Fibroblast of lung (primary cell): ENCODE data around the gene FKBP10. TPM values are rescaled to one million over a fixed set of nuclear protein-coding genes. Genes with fewer than 3 reads are reported as not detected.

Experiments
- DNase-seq, 2 donors: peaks; one replicate each; pipeline versions ENCODE4 v3.0.0 to v3.0.0-alpha.2; 2010; ENCODE audit warnings: low read depth in 2 of 2
- H2AFZ ChIP-seq: 2 replicates; pipeline ENCODE4 v1.5.1; 2012; ENCODE audit warnings: low read length, control low read depth, inconsistent platforms
- H3K27ac ChIP-seq: 2 replicates; pipeline ENCODE4 v1.5.1; 2011; ENCODE audit warnings: low read length, control low read depth; ENCODE audit not compliant: insufficient read depth
- H3K27me3 ChIP-seq: 2 replicates; pipeline ENCODE4 v1.5.1; 2011; ENCODE audit warnings: mild to moderate bottlenecking, low read length; ENCODE audit not compliant: control insufficient read depth, insufficient read depth
- H3K36me3 ChIP-seq: 2 replicates; pipeline ENCODE4 v1.5.1; 2011; ENCODE audit warnings: low read length; ENCODE audit not compliant: control insufficient read depth, insufficient read depth
- H3K4me1 ChIP-seq: 2 replicates; pipeline ENCODE4 v1.5.1; 2011; ENCODE audit warnings: low read length; ENCODE audit not compliant: control insufficient read depth, insufficient read depth; ENCODE audit errors: extremely low read depth
- H3K4me2 ChIP-seq: 2 replicates; pipeline ENCODE4 v1.5.1; 2011; ENCODE audit warnings: low read length, control low read depth; ENCODE audit not compliant: insufficient read depth; ENCODE audit errors: extremely low read depth
- H3K4me3 ChIP-seq, 4 experiments: fragments of 200-600 bp in 1 of 4; sonication (generic) in 1 of 4; replicated peaks in 1 of 4; 2 replicates each; pipeline ENCODE4 v1.5.1; 2011 to 2016; ENCODE audit warnings: low read length in 4 of 4, low read depth in 3 of 4, mild to moderate bottlenecking in 3 of 4, control low read depth in 2 of 4, inconsistent platforms in 1 of 4, mixed read lengths in 1 of 4; ENCODE audit not compliant: insufficient read depth in 1 of 4; ENCODE audit errors: control extremely low read depth in 1 of 4
- H3K79me2 ChIP-seq: 2 replicates; pipeline ENCODE4 v1.5.1; 2012; ENCODE audit warnings: mild to moderate bottlenecking, low read length, inconsistent platforms; ENCODE audit not compliant: control insufficient read depth, insufficient read depth
- H3K9ac ChIP-seq: 2 replicates; pipeline ENCODE4 v1.5.1; 2011; ENCODE audit warnings: mild to moderate bottlenecking, low read length, control low read depth; ENCODE audit not compliant: insufficient read depth
- H3K9me3 ChIP-seq: 2 replicates; pipeline ENCODE4 v1.5.1; 2012; ENCODE audit warnings: low read depth, low read length; ENCODE audit not compliant: control insufficient read depth, insufficient read depth
- H4K20me1 ChIP-seq: 2 replicates; pipeline ENCODE4 v1.5.1; 2011; ENCODE audit warnings: low read length; ENCODE audit not compliant: control insufficient read depth, insufficient read depth; ENCODE audit errors: extremely low read depth
- EZH2 ChIP-seq: IDR thresholded peaks from 2 replicates; pipeline ENCODE4 v1.5.1; 2012; ENCODE audit warnings: low read length, control low read depth, mild to moderate bottlenecking; ENCODE audit errors: missing control alignments
- polyA plus RNA-seq, 2 donors: library from polyadenylated mRNA; depleted of rRNA in 1 of 2; stranded (reverse) in 1 of 2; unstranded in 1 of 2; fragments of >200 nt; gene quantifications; 2 replicates each; pipeline ENCODE4 v1.2.1, GENCODE V29; 2011 to 2012; ENCODE audit warnings: missing spikeins in 1 of 2
- total RNA-seq: library from RNA; depleted of rRNA; stranded (reverse); fragments of >200 nt; gene quantifications from 2 replicates; pipeline ENCODE4 v1.2.1, GENCODE V29; 2014
- TF ChIP-seq, protein P1 (sequence below), 2 donors: IDR thresholded peaks in 1 of 2; conservative IDR thresholded peaks in 1 of 2; 1 replicate in 1 of 2; 2 replicates in 1 of 2; pipeline ENCODE4 v1.5.1; 2011 to 2012; ENCODE audit warnings: low read length in 2 of 2, control low read depth in 1 of 2, inconsistent platforms in 1 of 2, low read depth in 1 of 2, mild to moderate bottlenecking in 1 of 2

The FKBP10 gene
- total and polyA plus RNA-seq, 2 donors (not counting 1 experiment from before 2014, with no cell fraction given) = 182 to 242 TPM

DNA sequence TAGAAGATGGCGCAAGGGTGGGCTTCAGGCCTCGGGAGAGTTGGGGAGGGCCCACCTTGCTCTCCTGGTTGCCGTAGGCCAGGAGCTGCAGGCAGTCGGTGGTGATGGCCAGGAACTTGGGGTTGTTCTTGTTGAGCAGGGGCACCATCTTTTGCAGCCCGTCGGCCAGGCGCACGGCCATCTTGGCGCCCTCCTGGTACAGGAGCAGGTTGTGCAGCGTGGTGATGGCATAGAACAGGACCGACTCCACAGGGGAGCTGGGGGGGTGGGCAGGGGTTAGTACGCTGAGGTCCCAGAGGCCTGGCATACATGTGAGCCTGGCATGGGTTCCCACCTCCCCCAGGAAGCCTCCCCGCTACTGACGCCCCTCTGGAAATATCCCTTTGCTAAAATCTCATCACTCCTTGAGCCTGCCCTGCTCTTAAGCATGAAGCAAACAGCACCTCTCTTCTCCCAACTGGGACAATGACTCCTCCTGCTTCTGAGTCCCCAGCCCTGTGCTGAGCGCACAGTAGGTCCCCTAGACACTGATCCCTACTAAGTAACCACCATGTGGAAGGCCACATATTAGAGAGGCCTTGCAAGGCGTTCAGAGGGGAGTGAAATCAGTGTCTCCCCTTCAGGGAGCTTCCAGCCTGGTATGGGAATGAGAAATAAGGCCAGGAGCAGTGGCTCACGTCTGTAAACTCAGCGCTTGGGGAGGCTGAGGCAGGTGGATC lies 45.3 kb upstream of the FKBP10 start:
- H3K79me2 ChIP-seq = no peaks in the 10 kb centered on the region
- TF ChIP-seq, protein P1, sequence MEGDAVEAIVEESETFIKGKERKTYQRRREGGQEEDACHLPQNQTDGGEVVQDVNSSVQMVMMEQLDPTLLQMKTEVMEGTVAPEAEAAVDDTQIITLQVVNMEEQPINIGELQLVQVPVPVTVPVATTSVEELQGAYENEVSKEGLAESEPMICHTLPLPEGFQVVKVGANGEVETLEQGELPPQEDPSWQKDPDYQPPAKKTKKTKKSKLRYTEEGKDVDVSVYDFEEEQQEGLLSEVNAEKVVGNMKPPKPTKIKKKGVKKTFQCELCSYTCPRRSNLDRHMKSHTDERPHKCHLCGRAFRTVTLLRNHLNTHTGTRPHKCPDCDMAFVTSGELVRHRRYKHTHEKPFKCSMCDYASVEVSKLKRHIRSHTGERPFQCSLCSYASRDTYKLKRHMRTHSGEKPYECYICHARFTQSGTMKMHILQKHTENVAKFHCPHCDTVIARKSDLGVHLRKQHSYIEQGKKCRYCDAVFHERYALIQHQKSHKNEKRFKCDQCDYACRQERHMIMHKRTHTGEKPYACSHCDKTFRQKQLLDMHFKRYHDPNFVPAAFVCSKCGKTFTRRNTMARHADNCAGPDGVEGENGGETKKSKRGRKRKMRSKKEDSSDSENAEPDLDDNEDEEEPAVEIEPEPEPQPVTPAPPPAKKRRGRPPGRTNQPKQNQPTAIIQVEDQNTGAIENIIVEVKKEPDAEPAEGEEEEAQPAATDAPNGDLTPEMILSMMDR (conservative IDR thresholded peaks at IDR 0.05 in 1 of 2, IDR thresholded peaks at IDR 0.05 in 1 of 2; ENCODE audit: low read depth in 1 of 2, low read length in 2 of 2) = no peak
- no peak for TF ChIP-seq EZH2
- H3K4me2 ChIP-seq = no peak overlapping the region
- no peaks in the 10 kb centered on the region for H4K20me1 ChIP-seq
- H3K4me1 ChIP-seq = no peaks in the 10 kb centered on the region
- no peaks in the 10 kb centered on the region for H3K9me3 ChIP-seq
- H3K4me3 ChIP-seq = no peak overlapping the region
- no peaks in the 10 kb centered on the region for H3K36me3 ChIP-seq
- H3K9ac ChIP-seq = no peak overlapping the region
- no peaks in the 10 kb centered on the region for H3K27me3 ChIP-seq
- no peak for DNase-seq
- no peak overlapping the region for H2AFZ ChIP-seq
- no peak overlapping the region for H3K27ac ChIP-seq

DNA sequence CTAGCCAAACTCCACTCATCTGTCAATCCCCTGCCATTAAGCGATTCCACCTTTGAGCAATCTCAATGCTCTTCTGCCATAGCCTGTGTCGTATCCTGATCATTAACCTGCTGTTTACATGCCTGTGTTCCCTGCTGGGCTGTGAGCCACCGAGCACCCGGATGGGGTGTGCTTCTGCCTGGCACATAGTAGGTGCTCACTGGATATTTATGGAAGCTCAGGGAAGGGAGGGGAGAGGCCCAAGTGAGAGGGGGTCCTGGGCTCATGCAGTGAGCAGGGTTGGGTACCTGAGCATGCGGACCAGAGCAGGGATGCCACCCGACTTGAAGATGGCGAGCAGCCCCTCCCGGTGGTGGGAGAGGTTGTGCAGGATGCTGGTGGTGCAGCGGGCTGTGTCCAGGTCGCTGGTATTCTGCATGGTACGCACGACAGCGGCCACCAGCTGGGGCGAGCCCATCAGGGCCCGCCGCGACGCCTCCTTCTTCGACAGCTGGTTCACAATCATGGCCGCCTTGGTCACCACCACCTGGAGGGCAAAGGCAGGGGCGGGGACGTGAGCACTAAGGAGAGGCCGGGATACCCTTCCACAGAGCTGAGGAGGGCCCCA lies 44.0 kb upstream of the FKBP10 start:
- Histone ChIP-seq H2AFZ (no peak overlapping the region), H3K9me3 (no peaks in the 10 kb centered on the region), H3K36me3 (no peaks in the 10 kb centered on the region), H3K27ac (no peak overlapping the region), H3K4me2 (no peak overlapping the region), H4K20me1 (no peaks in the 10 kb centered on the region), H3K4me1 (peaks cover 7% of the 10 kb centered on the region), H3K4me3 (no peak overlapping the region), H3K9ac (no peak overlapping the region), H3K27me3 (no peaks in the 10 kb centered on the region), H3K79me2 (no peaks in the 10 kb centered on the region)
- no peak for DNase-seq
- TF ChIP-seq, protein P1 (conservative IDR thresholded peaks at IDR 0.05 in 1 of 2, IDR thresholded peaks at IDR 0.05 in 1 of 2; ENCODE audit: low read depth in 1 of 2, low read length in 2 of 2) = no peak
- TF ChIP-seq EZH2 = no peak

DNA sequence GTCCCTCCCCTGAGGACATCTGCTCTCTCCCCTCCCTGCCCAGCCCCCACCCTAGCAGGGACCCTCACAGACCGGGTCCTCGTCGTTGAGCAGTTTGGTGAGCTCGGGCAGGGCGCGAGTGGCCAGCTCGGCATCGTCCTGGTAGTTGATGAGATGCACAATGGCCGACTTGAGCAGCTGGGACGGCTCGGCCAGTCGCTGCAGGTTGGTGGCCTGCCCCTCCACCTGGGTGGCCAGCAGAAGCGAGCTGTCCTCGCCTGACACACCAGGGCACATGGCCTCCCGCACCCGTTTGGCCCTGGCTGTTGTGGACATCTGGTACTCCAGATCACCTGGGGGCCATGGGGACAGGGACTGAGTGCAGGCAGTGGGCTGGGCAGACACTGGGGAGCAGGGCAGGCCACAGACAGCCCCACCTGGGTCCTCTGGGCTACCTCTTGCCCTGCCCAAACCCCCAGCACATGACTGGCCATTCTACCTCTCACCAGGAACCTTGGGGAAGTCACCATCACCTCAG lies 43.4 kb upstream of the FKBP10 start:
- Histone ChIP-seq H4K20me1 (no peaks in the 10 kb centered on the region), H3K9me3 (no peaks in the 10 kb centered on the region)
- DNase-seq = no peak

More for the DNA sequence above, 43.4 kb upstream of the FKBP10 start:
- Histone ChIP-seq H2AFZ (no peak overlapping the region), H3K27ac (no peak overlapping the region), H3K4me3 (no peak overlapping the region), H3K9ac (no peak overlapping the region), H3K4me1 (peaks cover 7% of the 10 kb centered on the region), H3K27me3 (no peaks in the 10 kb centered on the region), H3K4me2 (no peak overlapping the region), H3K79me2 (no peaks in the 10 kb centered on the region), H3K36me3 (no peaks in the 10 kb centered on the region)
- TF ChIP-seq, protein P1 (conservative IDR thresholded peaks at IDR 0.05 in 1 of 2, IDR thresholded peaks at IDR 0.05 in 1 of 2; ENCODE audit: low read depth in 1 of 2, low read length in 2 of 2) = no peak
- no peak for TF ChIP-seq EZH2
